ENCODE measurements around the gene TM2D1.

- TF ChIP-seq CTCF (IDR thresholded peaks at IDR 0.05; ENCODE audit: low read depth, low read length, poor library complexity, severe bottlenecking) (no peak), EZH2phosphoT487 (IDR thresholded peaks at IDR 0.05; ENCODE audit: borderline replicate concordance, low read length) (no peak)
These were observed 85.2 kb downstream of the TM2D1 start for GRCh38 chr1:61639608-61640336.
